ENCODE measurements around the gene LCE6A.

The LCE6A gene

DNA sequence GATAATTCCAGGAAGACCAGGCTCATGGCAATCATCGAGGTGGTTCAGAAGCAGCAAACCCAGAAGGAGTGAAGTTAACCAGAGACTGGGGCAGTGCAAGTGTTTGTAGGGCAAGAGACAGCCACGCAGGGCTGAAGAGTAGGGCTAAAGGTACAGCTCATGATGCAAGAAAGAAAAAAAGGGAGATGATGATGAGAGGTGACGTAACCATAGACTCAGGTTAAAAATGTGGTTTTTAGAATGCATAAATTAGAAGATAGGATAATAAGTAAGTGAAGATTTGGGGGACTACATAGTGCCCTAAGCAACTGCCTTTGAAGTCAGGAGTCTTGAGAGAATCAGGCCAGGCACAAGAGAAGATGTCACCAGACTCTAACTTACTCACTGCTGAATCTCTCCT lies 17.5 kb downstream of the LCE6A start:
- DNase-seq (ENCODE audit: insufficient read length, low spot score): no peak
- no peak for TF ChIP-seq POLR2A (IDR thresholded peaks at IDR 0.05; ENCODE audit: low read depth, low read length)
- no peak for FAIRE-seq

DNA sequence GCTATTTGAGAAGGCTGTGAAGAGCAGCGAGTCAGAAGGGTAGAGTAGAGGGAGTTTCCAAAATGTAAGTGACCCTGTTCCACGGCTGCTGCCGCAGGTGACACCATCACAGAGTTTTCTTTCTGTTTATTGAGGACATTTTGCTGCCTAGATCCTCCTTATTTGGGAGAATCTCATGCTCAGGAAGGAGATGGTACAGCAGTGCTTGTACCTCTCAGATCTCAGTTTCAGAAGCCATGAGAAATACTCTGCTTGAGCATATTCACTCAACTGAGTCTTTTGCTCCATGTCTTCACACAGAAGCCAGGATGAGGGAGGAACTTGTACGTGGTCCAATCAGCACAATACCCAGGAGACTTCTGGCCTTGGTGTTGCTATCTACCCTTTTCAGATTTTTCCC lies 18.7 kb downstream of the LCE6A start:
- no peak for TF ChIP-seq POLR2A (IDR thresholded peaks at IDR 0.05; ENCODE audit: low read depth, low read length)
- DNase-seq (ENCODE audit: insufficient read length, low spot score): no peak
- no peak for FAIRE-seq

DNA sequence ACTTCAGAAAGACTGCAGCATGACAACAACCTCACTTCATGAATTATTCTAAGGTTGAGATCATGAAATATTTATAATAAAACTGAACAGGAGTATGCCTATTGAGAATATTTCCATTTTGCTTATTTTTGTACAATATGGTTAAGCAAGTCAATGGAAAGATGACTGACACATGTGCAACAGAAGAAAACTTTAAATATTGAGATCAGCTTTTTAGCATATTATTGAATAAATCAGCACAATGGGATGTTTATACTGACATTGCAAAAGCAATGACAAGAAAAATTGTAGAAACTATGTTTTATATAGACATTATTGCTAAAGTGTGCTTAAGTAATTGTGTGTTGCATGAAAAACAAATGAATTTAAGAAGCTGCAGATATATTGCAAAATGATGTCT lies 21.8 kb downstream of the LCE6A start:
- TF ChIP-seq POLR2A (IDR thresholded peaks at IDR 0.05; ENCODE audit: low read depth, low read length): no peak
- FAIRE-seq: no peak

DNA sequence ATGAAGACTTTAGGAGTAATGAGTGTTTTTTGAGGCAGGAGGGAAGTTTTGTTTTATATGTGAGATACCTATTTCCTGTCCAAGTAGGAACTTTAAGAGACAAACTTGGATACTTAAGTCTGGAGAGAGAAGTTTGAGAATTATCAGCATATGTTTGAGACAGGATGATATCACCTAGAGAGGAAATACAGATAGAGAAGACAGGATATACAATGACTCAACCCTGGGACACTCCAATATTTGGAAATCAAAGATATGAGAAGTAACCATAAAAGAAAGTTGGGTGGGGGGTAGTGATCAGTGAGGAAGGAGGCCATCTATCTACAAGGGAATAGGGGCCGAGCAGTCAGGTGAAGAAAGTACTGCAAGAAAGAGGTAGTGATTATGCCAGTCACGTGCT lies 23.7 kb downstream of the LCE6A start:
- TF ChIP-seq POLR2A (IDR thresholded peaks at IDR 0.05; ENCODE audit: low read depth, low read length): no peak
- no peak for FAIRE-seq
- no peak for DNase-seq (ENCODE audit: insufficient read length, low spot score)

More for the DNA sequence above, 21.8 kb downstream of the LCE6A start:
- no peak for DNase-seq (ENCODE audit: insufficient read length, low spot score)

DNA sequence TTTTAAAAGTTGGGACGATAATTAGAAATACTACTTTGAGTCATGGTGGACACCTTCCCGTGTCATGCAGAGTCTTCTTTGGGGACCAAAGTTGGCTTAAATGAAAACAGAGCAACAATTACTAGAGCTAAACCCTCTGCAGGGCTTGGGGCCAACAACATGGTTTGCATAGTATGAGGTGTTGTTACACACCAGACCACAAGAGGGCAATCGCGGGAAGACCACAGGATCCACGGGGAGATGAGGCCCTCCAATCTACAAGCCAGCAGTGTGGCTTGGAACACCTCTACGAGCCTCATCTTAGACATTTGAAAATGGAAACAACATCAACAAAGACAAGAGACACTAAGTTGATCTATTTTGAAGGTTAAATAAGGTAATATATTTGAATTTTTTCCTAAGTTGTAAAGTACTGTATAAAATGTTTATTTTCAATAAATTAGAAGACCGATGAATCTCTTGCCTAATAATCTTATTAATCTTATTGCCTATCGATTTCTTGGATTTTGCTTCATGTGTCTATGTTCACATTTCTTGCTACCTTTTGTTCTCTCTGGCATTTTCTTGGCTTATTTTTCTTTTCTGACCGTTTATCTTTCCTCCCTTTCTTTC lies 27.3 kb downstream of the LCE6A start:
- TF ChIP-seq POLR2A (IDR thresholded peaks at IDR 0.05; ENCODE audit: low read depth, low read length): no peak
- FAIRE-seq (peak; percentile 33), DNase-seq (ENCODE audit: insufficient read length, low spot score) (peak; percentile 57)

DNA sequence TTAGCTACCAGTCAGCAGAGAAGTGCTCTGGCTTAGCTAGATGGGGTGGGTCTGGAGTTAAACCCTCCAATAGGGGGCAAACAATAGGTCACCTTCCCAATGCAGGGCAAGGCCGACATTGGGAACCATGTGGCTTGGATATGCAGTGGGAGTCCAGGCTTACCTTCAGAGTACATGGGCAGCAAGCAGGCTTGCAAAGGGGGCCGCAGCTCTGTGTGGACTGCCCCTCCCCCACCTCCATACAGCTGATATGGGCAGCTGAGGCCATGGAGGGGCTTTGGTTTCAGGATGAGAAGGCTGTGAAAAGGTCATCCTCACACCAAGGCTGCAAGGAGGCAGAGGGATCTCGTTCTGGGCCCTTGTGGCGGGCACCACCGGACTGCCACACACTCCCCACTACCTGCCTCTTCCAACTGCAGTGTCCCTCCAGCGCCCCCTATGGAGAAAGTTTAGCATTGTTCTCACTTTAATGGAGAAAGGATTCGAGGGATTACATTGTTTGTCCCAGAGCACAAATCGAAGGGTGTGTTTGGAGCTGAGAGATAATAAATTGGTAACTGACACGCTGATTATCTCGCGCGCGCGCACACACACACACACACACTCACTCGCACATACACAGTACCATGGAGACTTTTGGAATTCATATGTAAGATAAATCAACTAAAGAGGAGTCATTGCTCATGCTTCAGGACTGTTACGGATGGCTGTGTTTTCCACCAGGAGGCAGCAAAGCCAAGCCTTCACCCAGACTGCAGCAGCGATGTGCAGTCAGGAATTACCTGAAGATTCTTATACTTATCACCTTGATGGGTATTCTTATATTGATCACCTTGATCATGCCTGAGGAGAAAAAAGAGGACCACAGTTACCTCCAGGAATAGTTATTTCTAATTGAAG lies 28.4 kb downstream of the LCE6A start:
- DNase-seq (ENCODE audit: insufficient read length, low spot score): peak; percentile 14
- FAIRE-seq: no peak
- TF ChIP-seq POLR2A (IDR thresholded peaks at IDR 0.05; ENCODE audit: low read depth, low read length): no peak

DNA sequence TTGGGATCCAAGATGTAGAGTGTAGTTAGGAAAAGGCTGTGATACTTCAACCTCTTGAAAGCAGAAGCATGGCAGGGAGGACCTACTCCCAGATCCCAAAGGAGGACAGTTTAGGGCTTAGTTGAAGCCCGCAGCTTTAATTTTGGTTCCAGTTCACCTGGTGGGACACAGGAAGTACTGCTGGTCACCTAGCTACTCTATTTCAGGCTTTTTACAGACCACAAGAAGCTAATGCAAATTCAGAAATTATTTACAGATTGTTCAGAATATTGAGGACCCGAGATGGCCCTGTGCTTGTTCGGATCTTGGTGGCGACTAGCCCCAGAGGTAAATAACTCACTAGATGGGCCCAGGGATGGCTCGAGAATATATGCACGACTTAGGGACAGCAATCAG lies 29.1 kb downstream of the LCE6A start:
- DNase-seq (ENCODE audit: insufficient read length, low spot score) (no peak), FAIRE-seq (no peak)
- TF ChIP-seq POLR2A (IDR thresholded peaks at IDR 0.05; ENCODE audit: low read depth, low read length): no peak

DNA sequence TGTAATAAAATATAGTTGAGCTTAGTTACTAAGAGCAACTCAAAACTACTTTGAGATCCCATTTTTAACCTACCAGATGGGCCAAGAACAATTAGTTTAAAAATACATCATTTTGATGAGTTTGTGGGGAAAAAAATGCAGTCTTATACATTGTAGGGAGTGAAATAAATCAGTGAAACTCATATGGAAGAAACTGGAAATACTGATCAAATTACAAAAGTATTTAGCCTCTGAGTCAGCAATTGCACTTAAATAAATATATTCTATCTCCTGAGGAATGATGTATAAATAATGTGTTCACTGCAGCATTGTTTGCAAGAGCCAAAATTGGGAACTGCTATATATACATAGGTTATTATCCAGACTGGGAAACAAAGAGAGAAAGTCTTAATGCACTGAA lies 30.8 kb downstream of the LCE6A start:
- DNase-seq (ENCODE audit: insufficient read length, low spot score): no peak
- TF ChIP-seq POLR2A (IDR thresholded peaks at IDR 0.05; ENCODE audit: low read depth, low read length): no peak
- FAIRE-seq: no peak

DNA sequence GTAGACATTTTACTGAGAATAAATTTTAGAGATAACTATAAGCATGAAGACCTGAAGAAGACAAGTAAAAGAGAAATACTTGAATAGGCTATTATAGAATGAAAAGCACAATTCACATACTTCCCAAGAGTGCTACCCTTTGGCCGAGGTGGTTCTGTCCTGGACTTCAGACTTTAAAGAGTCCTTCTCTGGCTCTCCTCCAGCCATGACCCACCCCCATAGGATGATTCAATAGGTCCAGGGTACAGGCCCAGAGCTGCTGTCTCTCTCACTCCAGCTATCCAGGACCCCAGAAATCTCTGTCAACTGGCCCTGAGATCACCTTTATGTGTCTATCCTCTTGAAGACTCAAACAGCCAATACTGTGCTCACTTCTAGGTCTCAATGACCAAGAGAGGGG lies 34.2 kb downstream of the LCE6A start:
- no peak for TF ChIP-seq POLR2A (IDR thresholded peaks at IDR 0.05; ENCODE audit: low read depth, low read length)
- FAIRE-seq (no peak), DNase-seq (ENCODE audit: insufficient read length, low spot score) (no peak)

DNA sequence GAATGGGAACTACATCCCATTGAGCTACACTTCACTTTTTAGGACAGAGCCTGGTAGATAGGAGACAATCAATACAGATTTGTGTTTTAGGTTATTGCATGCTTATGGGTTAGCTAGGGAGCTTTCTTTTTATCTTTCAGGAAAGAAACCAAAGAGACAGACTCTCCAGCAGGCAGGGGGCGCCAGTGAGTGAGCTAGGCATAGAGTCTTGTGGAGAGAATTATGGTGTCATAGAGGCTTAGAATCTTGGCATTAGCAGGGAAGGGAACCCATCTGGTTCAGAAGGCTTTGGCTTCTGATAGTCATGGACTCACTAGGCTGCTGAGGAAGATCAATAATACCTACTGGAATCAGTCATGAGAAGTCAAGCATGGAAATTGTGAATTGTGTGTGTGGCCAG lies 35.4 kb downstream of the LCE6A start, which contains the start of gene SMCP:
Gene SMCP (plus strand): TSS at position 281 of the 400 bp plus-strand sequence. CDS start 6,101 bp downstream, outside the sequence.
- FAIRE-seq (no peak), DNase-seq (ENCODE audit: insufficient read length, low spot score) (no peak)
- no peak for TF ChIP-seq POLR2A (IDR thresholded peaks at IDR 0.05; ENCODE audit: low read depth, low read length)

DNA sequence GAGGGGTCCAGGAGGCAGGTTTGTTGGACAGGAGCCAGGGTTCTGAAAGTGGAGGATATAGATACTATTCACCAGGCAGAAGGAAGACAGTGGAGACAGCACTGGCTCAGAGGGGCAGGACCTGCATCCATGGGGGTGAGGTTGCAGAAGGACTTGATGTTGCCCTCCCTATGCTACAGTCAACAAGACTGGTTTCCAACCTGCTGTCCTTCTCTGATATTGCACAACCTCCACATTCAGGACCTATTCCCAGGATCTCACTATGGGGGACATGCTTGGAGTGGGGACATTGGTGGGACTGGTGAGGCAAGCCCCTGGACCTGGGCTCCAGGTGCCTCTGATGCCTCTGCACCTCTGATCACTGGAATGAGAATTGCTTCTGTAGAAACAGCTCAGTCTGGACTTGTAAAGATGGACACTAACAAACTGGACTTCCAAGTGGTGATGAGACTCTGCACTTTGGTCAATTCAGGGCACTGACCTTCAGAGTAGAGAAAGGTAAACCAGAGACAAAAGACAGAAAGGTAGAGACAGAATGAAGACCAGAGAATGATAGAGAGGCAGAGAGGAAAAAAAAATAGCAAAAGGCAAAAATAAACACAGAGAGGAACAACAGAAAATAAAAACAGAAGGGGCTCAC lies 37.0 kb downstream of the LCE6A start:
- DNase-seq (ENCODE audit: insufficient read length, low spot score) (no peak), FAIRE-seq (no peak)
- no peak for TF ChIP-seq POLR2A (IDR thresholded peaks at IDR 0.05; ENCODE audit: low read depth, low read length)

DNA sequence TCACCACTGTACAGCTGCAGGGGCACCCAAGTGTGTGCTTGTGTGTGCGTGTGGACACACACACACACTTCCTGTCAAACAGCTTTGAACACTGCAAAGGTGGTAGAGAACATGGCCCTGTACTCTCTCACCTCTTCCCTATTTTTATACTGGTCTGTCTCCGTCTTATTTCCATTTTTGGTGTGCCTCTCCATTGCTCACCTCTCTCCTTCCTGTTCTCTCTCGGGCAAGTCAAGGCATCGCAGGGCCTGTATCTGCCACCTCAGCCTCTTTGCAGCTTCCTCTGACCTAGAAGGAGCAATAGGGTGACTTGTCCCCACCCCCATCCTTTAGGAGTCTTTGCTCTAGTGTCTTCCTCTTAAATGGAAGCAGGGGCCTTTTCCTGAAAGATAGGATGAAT lies 37.7 kb downstream of the LCE6A start:
- DNase-seq (ENCODE audit: insufficient read length, low spot score) (no peak), FAIRE-seq (no peak)
- no peak for TF ChIP-seq POLR2A (IDR thresholded peaks at IDR 0.05; ENCODE audit: low read depth, low read length)

DNA sequence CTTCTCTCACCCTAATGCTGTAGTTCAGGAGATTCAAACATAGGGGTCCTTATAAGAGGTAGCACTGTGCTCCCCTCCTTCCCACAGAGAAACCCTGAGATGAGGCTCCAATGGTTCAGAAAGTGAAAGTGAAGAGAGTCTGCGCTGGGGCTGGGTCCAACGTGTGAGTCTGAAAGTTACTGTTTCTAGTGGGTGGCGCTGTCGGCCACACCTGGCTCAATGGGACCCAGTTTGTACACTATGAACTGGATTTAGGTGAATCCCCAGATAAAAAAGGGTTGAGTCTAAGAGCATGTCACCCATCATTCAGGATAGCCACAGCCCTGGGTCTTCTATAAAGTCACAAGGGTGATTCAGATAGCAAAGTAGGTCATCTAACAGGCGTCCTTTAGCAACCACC lies 38.3 kb downstream of the LCE6A start:
- no peak for TF ChIP-seq POLR2A (IDR thresholded peaks at IDR 0.05; ENCODE audit: low read depth, low read length)
- FAIRE-seq (no peak), DNase-seq (ENCODE audit: insufficient read length, low spot score) (no peak)

DNA sequence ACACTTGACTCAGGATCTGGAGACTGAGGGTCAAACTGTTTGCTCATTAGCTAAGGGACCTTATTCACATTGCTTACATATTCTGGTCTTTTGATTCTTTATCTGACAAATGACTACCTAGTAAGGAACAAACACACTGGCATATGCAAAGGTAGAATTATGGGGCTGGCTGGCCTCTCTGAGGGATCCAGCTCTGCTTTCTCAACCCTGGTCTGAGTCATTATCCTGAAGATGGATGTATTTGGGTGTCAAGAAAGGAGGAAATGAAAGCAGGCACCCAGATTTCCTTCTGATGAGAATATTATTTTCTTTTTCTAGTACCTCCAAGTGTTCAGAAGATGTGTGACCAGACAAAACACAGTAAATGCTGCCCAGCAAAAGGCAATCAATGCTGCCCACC lies 41.4 kb downstream of the LCE6A start:
- TF ChIP-seq POLR2A (IDR thresholded peaks at IDR 0.05; ENCODE audit: low read depth, low read length): no peak
- FAIRE-seq (no peak), DNase-seq (ENCODE audit: insufficient read length, low spot score) (no peak)
